RWPE1 (cell line): ENCODE measurements around the gene ZFYVE16.
"Not testable (repeated sequence)": the region's sequence is repeated elsewhere in the genome, so short reads cannot be mapped to it uniquely, and the experiment has no call there.

Experiments
- CTCF ChIA-PET: fragments of 350-600 bp; sonication (Branson Sonifier 250); formaldehyde crosslinking; extraction: SDS; loops from one replicate; lab custom pipeline; 2021; lab: Yijun Ruan, JAX
- POLR2A ChIA-PET: fragments of 400-600 bp; formaldehyde crosslinking; extraction: SDS; loops from one replicate; lab custom pipeline; 2020; ENCODE audit warnings: antibody characterized with exemption; ENCODE audit not compliant: low non-redundant PET; lab: Yijun Ruan, JAX
- DNase-seq: peaks from one replicate; pipeline ENCODE4 v3.0.0; 2012; ENCODE audit warnings: low spot score
- H3K27ac ChIP-seq: fragments of 450-650 bp; 2 replicates; pipeline ENCODE4 v1.5.1; 2017
- TF ChIP-seq, protein P1 (sequence below): fragments of 450-650 bp; conservative IDR thresholded peaks from 2 replicates; pipeline ENCODE4 v1.5.1; 2017; ENCODE audit warnings: low read depth, mild to moderate bottlenecking

Gene ZFYVE16

DNA sequence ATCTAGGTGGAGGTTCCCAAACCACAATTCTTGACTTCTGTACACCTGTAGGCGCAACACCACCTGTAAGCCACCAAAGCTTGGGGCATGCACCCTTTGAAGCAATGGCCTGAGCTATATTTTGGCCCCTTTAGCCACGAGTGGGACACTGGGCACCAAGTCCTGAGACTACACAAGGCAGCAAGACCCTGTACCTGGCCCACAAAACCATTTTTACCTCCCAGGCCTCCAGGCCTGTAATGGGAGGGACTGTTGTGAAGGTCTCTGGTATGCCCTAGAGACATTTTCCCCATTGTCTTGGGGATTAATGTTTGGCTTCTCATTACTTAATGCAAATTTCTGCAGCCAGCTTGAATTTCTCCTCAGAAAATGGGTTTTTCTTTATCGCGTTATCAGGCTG, 55.4 kb downstream of the ZFYVE16 start:
- POLR2A ChIA-PET, result no interaction called here
- H3K27ac ChIP-seq, result no peak overlapping the region
- CTCF ChIA-PET, result interaction anchor here (0.6 kb wide), 1 partner anchor 219 kb away, joined by 4 read pairs; no protein-coding TSS in a partner anchor
- TF ChIP-seq, protein P1, sequence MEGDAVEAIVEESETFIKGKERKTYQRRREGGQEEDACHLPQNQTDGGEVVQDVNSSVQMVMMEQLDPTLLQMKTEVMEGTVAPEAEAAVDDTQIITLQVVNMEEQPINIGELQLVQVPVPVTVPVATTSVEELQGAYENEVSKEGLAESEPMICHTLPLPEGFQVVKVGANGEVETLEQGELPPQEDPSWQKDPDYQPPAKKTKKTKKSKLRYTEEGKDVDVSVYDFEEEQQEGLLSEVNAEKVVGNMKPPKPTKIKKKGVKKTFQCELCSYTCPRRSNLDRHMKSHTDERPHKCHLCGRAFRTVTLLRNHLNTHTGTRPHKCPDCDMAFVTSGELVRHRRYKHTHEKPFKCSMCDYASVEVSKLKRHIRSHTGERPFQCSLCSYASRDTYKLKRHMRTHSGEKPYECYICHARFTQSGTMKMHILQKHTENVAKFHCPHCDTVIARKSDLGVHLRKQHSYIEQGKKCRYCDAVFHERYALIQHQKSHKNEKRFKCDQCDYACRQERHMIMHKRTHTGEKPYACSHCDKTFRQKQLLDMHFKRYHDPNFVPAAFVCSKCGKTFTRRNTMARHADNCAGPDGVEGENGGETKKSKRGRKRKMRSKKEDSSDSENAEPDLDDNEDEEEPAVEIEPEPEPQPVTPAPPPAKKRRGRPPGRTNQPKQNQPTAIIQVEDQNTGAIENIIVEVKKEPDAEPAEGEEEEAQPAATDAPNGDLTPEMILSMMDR, result no peak
- DNase-seq, result no peak

DNA sequence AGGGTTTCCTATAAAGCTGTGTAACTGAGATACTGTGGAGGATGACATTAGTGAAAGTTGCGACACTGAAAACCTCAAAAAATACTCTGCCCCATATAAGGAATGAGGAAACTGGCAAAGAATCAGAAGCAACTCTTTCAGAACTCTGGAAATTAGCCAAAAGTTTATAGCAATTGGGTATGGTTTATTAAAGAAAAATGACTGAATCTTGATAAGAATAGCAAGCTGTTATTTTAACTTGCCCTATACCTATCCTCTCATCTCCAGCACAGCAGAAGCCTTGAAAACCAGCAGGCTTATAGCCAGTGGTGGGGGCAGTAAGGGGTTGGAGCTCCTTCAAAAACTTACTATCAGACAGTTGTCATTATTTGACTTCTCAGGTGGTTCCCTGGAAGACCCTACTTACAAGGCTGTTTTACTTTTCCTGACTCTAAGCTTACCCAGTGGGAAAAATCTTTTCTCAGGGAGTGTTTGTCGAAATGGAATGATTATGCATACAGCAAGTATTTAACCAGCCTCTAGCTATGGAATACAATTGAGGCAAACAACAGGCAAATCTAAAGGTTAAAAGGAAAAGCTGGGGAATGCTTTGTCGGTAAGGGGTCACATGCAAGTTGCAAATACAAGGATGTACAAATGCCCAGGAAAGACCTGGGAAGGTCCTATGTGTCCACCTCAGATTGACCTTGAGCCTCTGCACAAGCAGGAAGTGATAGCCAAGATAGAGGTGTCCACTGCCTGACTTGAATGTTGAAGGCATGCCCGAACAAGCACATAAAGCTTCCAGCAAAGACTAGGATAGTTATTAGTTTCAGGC, 59.0 kb downstream of the ZFYVE16 start:
- ChIA-PET POLR2A (no interaction called here), CTCF (interaction anchor here (0.6 to 1.7 kb wide), 5 partner anchors 14 to 728 kb away, joined by 3 to 10 read pairs (median 4); partner anchors contain the start of gene FAM151B)
- peak; percentile 71 for DNase-seq
- H3K27ac ChIP-seq, result no peak overlapping the region
- TF ChIP-seq, protein P1, result no peak

DNA sequence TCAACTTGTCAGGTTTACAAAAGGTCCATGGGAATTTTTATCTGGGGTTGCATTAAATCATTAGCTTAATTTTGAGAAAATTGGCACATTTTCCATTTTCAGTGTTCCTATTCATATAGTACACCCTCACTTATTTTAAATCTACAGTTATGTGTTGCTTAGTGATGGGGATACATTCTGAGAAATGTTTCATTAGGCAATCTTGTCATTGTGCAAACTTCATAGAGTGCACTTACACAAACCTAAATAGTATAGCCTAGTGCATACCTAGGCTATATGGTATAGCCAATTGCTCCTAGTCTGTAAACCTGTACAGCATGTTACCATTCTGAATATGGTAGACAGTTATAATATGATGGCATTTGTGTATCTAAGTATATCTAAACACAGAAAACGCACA, 60.3 kb downstream of the ZFYVE16 start:
- CTCF ChIA-PET, result interaction anchor here (0.6 kb wide), 1 partner anchor 16 kb away, joined by 3 read pairs; no protein-coding TSS in a partner anchor
- no peak overlapping the region for H3K27ac ChIP-seq
- DNase-seq, result no peak
- TF ChIP-seq, protein P1, result no peak
- POLR2A ChIA-PET, result interaction anchor here (0.6 kb wide), 1 partner anchor 21 kb away, joined by 9 read pairs; no protein-coding TSS in a partner anchor

DNA sequence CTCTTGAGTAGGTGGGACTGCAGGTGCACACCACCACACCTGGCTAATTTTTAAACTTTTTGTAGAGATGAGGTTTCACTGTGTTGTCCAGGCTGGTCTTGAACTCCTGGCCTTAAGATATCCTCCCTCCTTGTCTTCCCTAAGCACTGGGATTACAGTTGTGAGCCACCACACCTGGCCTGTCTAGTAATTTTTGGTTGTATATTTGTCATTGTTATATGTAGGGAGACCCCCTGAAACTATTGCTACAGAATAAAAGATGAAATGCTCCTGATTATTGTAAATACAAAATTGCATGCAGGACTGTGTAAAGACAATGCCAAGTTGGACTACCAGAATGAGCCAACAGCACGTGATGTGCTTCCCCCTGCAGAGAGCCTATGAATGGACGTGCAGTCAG, 62.8 kb downstream of the ZFYVE16 start:
- CTCF ChIA-PET, POLR2A ChIA-PET, H3K27ac ChIP-seq, DNase-seq: not testable (repeated sequence)

DNA sequence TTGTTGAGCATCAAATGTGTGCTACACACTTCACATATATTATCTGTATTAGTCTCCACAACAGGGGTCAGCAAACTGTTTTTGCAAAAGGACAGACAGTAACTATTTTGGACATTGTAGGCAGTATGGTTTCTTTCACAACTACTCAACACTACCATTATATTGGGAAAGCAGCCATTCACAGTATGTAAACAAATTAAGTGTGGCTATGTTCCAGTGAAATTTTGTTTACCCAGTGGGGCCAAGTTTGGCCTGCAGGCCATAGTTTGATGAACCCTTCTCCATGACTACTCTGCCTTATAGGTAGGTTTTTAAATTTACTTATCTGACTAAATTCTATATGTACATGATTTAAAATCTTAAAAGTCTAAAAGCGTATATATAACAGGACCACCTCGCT, 67.1 kb downstream of the ZFYVE16 start:
- ChIA-PET POLR2A (no interaction called here), CTCF (no interaction called here)
- DNase-seq, result no peak
- TF ChIP-seq, protein P1, result no peak
- no peak overlapping the region for H3K27ac ChIP-seq

DNA sequence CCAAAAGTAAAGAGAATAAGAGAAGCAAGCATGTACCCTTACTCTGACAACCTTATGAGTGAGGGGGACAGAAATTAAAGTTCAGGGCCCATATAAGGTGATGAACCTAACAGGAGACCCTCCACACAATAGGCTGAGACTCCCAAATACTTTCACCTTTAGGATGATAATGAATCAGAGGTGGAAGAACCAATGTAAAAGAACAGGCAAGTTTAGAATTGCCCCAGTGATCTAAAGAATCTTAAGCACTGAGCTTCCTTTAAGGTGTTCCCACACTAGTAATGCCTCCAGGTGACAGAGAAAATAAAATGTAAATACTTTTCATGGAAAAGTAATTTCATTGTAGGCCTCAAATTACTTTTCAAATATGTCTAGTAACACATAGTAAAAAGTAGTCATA, 71.8 kb downstream of the ZFYVE16 start:
- peak; percentile 46 for DNase-seq
- TF ChIP-seq, protein P1, result no peak
- ChIA-PET POLR2A (no interaction called here), CTCF (interaction anchor here (1.5 to 2.1 kb wide), 2 partner anchors 13 to 39 kb away, joined by 4 to 10 read pairs; no protein-coding TSS in a partner anchor)
- H3K27ac ChIP-seq, result no peak overlapping the region

DNA sequence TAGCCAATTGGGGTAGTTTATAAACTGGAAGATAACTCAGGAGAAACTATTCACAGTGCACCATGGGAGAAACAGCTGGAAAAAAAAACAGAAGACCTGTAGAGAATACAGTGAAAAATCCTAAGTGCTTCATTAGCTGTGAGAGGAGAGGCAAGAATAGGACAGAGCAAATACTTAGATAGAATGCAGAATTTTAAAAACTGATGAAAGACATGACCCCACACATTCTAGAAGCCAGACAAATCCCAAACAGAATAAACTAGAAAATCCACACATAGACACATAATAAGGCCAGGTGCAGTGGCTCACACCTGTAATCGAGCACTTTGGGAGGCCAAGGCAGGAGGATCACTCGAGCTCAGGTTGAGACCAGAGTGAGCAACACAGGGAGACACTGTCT, 72.5 kb downstream of the ZFYVE16 start:
- DNase-seq, result no peak
- CTCF ChIA-PET, result interaction anchor here (0.5 to 2.1 kb wide), 4 partner anchors 13 to 174 kb away, joined by 3 to 10 read pairs (median 4); partner anchors contain the start of gene MSH3
- POLR2A ChIA-PET, result no interaction called here
- TF ChIP-seq, protein P1, result no peak
- H3K27ac ChIP-seq, result no peak overlapping the region
